HG02973 (cell line): ENCODE measurements around the gene DENND5A.

Source experiments
- ATAC-seq: cut with Tn5 transposase; IDR thresholded peaks from one replicate; pipeline ENCODE4 v1.9.1; 2021; ENCODE audit warnings: moderate library complexity; ENCODE audit not compliant: unreplicated experiment

Gene DENND5A

DNA sequence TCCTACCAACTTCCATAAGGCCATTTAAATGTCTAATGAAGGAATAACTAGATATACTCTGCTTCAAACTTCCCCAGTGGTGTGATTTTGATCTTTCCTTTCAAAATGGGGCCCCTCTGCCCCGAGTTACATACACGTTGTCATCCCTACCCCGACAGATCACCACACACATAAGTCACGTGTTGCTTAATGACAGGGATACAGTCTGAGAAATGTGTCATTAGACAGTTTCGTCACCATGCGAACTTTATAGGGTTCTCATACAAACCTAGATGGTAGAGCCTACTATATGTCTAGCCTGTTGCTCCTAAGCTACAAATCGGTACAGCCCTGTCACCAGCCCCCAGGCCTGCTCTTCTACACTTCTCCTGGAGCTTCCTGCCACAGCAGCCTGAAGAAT lies 124.0 kb downstream of the DENND5A start:
- ATAC-seq = no peak

DNA sequence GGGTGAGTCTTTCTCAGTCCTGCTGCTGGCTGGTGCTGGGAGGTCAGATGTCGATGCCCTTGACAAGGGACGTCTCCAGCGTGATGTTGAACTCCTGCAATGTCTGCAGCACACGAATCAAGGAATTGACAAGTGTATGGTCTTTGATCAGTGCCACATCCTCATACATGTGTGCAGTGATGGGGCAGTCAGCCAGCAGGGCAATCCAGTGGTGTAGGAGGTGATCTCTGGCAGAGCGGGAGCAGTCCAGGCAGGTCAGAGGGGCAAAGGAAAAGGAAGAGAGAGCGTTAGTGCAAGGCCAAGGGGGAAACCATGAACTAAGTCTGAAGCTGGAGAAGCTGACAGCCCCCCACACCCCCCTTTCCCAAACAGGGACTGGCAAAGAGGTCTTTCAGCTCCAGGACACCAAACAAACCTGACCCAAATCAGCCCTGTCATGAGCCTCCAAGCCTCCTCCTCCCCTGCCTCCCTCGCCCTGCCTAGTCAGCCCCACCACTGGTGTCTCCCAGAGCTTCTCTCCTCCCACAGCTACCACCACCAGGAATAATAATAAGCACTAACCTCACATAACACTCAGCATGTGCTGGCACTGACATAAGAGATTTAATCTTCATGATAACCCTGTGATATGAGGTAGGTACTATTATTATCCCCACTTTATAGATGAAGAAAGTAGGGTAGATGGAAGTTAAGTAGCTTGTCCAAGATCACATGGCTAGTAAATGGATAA lies 125.4 kb downstream of the DENND5A start:
- ATAC-seq = no peak

DNA sequence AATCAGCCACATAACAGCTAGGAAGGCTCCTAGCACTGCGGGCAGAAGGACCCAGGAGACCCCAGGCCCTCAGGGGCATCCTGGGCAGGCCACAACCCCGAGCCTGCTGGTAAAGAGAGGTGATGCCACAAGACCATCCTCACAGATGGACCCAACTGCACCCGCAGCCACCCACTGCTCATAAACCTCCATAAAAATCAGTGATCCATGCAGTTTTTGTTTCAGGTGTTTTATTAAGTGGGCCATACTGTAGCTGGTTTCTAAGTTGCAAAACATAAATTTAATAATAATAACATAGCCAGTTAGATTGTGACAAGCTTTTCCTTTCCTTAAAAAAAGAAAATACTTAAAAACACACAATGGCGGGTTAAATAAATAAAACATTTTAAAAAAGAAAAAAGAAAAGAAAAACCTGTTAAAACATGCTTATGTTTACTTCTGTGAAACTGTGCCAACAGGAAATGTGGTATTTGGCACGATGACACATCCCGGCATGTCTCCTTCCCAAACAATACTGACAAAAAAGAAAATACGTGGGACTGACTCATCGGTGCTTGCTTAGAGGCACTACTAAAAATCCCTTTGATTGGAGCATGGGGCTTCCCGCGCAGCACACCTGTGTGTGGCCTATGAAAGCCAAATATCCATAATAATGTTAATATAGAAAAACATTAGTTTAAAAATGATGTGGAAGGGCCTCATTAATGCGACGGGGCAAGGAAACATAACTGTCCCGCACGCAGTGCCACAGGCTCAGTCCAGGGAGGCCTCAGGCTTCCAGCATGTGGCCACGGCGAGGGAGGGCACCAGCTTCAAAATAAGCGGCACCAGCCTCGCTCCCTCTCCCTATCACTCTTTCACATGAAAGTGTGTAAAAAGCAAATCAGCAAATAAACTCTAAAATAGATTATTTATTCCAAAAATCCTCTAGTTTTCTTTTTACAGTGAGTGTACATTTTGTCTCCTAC lies 126.3 kb downstream of the DENND5A start:
- ATAC-seq = no peak

DNA sequence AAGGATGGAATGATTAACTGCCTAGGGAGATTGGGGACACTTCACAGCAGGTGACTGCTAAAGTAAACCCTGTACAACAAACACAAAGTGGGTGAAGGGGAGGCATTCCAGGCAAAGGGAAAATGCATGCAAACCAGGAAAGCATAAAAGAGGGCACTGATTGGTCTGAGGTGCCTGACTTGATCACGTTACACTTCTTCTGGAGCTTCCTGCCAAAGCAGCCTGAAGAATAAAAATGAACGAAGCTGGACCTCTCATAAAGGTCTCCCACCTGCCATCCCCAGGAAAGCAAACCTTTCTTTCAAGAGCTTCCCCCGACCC lies 127.1 kb downstream of the DENND5A start:
- no peak for ATAC-seq

DNA sequence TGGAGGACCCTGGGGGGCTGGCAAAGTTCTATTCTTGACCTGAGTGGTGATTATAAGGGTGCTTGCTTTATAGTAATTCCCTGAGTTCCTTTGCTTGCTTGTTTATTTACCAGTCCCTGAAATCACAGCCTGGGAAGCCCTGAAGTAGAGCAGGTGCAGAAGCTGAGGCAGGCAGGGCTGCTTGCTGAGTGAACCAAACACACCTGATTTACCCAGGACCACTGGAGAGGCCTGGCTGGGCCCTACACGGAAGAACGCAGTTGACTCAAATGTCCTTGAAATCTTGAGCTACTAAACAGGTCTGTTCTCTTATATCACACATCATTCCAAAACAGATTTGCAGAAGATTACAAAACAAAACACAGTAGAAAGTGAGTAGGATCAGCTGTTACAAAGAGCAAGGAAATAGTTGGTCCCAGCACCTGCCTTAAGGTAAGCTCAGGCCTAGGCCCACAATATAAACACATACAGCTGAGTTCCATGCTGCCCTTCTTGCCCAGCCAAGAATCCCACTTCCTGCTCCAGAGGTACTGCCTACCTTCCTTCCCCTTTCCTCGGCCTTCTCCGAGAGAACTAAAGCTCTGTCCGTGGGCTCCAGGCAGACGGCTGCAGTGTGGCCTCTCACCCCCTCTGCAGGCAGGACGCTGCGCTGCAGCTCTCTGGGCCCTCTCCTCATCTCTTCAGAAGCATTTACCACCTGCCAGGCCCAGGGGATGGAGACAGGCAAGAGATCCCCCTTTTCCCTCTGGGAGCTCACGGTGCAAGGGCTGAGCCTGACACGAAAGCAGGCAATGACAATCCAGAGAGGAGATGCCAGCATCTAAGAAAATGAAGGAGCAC lies 127.6 kb downstream of the DENND5A start:
- ATAC-seq = peak; percentile 91

DNA sequence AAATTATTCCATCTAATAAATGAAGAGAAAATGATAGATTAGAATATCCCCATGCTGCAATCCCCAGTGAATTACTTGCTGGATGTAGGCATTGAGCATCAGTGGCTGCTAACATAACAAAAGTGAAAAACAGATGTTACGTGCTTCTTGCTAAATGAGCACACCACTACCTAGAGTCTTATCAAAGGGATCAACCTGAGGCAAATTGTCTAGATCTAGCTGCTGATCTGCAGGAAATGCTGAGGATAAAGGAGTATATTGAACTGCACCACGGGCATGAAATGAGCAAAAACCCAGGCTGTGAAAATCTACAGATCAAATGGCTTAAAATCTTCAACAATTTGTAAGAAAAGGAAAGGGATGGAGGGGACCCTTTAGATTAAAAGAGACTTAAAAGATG lies 128.4 kb downstream of the DENND5A start:
- no peak for ATAC-seq

DNA sequence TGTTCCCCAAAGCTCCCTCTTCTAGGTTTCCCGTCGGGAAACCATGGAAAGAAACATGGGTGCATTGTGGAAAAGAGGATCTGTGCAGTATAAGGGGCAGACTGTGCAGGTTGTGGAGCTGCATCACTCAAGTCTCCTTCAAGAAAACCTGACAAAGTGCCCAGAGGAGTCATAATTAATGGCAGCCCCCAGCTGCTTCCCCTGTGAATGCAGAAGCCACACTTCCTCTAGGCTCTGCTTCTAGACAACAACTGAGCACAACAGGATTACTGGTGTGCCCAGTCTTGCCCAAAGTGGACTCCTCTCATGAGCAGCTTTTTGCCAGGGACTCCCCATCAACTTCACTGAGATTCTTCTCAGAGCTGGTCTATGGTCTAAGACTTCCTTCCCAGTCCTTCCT lies 131.2 kb downstream of the DENND5A start:
- ATAC-seq = no peak

DNA sequence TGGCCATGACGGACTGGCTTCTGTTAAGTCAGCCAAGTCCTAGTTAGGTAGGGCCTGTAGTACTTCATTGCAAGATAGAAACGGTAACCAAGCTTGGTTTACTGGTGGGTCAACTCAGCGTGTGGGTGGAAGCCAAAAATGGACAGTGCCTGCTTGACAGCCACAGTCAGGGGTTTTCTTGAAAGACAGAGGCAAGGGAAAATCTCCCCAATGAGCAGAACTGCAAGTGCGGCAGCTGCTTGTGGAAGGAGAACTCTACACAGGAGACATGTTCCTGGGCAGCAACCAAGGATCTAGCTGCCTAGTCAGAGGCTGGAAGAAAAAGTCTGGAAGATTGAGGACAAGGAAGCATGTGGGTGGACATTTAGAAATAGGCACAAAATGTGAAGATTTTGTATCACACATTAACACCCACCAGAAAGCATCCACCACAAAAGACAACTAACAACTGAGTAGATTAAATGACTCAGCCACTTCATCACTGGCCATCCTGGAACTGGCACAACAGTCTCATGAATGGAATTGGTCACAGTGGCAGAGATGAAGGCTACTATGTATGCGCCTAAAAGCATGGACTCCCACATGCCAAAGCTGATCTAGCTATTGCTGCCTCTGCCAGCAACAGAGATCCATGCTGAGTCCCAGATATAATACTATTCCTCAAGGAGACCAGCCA lies 132.8 kb downstream of the DENND5A start:
- ATAC-seq = no peak

DNA sequence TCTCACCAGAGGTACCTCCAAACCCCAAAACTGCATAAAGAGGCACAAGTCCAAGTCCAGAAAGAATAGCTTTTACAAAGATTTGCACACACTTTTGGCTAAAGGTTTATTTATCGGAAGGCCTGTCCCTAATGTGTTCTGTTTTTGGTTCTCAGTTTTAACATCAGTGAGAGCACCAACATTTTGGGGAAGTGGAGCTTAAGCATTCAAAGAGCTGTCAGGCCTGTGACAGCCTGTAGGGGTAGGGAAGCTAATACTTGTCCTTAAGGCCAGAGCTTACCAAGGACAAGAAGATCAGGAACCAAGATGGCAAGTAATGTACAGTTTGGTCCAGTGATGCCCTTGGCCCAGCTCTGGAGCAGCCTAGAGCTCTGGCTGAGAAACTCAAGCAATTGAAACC lies 134.9 kb downstream of the DENND5A start:
- no peak for ATAC-seq

DNA sequence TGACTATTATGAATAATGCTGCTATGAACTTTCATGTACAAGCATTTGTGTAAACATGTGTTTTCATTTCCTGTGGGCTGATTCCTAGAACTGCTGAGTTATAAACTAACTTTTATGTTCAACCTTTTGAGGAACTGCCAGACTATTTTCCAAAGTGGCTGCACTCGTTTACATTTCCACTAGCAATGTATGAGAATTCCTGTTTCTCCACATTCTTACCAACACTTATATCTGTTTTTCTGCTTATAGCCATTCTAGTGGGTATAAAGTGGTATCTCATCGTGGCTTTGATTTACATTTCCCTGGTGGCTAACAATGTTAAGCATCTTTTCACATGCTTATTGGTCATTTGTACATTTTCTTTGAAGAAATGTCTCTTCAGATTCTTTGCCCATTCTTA lies 138.5 kb downstream of the DENND5A start:
- ATAC-seq = no peak

DNA sequence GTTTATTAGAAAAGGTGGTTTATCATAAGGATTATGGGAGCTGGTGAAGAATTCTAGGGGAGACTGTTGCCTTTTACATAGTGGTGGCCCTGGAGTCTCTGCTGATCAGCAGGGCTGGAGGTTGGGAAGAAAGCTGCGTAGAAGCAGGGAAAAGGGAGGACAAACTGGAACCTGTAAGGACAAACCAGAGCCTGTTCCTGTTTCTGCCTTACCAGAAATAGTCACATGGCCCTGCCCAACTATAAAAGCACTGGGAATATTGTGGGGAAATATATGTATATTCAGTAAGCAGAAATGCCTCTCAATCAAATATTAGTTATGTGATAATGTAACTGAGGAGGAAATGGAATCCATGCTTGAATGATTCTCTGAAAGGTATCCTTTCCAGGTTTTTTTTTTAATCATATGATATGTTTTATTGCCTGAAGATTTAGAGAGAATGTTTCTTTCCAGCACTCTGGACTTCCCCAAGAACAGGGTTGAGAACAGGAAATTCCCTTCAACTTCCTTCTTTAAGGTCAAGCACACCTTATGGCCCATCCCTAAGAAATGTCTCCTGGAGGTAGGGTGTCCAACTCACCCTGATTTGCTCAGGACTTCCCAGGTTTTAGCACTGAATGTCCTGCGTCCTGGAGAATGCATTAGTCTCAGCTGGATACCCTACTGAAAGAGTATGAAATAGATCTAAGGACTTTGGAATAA lies 139.8 kb downstream of the DENND5A start:
- ATAC-seq = no peak

DNA sequence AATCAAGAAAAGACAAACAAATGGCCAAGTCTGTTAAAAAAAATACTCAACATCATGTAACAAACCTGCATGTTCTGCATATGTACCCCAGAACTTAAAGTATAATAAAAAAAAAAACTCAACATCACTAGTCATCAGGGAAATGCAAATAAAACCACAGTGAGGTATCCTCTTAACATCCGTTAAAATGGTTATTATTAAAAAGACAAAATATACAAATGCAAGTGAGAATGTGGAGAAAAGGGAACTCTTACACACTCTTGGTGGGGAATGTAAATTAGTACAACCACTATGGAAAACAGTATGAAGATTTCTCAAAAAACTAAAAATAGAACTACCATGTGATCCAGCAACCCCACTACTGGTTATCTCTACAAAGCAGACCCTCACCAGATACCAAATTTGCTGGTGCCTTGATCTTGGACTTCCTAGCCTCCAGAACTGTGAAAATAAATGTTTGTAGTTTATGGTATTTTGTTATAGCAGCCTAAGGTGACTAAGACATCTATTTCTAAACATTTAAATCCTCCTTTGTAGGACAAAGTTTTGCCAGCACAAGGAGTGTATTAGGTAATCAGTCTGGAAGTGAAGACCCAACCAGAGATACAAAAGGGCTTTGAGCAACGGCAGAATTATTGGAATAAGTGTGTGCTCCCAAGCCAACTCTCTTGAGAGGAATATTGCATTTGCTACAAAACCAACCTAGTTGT lies 141.4 kb downstream of the DENND5A start:
- no peak for ATAC-seq

DNA sequence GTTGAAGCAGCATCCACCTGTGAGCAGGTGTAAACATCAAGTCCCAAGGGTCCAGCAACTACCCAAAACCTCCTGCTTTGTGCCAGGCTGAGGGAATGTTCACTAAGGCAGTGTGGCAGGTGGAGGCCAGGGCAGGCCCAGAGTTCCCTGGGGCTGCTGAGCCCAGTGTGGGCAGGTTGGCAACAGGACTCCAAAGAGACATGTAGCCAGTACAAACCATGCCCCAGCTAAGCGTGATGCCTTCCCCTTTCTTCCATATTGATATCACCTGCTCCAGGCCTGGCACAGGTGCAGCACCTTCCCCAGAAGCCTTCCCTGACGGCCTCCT lies 143.7 kb downstream of the DENND5A start:
- ATAC-seq = no peak

DNA sequence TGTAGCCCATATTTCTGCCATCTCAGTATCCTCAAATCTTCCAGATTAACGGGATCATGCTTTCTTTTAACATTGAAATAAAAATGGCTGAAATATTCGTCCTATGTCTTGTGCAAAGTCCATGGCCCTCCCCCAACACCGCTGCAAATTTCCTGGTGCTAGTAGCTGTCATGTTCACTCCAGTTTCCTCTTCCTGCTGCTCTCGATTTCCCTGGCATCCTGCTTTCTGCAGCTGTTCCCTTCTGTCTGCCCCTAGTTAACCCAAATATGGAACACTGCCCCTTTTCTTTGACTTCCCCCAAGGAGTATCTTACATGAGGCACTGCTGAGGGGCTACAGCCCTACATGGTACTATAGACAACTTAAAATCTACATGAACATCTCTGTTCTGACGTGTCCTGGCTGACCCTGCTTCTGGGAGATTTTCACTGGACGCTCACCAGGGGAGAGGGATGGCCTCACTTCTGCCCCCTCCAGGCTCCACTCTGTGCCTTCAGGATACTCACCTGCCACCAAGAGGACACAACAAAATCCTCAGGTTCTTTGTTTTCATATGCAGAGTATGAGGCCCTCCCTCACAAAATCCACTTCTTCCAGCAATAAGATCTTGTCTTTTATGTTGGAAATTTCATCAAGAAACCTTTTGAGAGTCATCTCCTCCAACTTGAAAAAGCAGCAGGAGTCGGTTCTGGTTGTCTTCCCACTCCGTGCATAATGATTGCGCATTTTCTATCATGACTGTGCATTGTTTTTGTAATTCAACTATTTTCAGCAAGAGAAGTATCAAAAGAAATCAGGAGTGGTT lies 144.3 kb downstream of the DENND5A start:
- no peak for ATAC-seq

DNA sequence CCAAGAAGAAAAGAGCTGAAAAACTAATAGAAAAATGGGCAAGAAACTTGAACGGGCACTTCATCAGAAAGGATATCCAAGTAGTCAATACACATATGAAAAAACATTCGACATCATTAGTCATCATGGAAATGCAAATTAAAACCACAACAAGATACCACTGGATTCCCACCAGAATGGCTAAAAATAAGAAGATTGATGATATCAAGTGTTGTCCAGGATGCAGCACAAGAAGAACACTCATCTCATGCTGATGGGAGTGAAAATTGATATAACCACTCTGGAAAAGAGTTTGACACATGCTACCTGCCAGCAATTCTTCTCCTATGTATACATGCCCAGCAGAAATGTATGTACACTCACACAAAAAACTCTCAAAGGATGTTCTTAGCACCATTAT lies 146.9 kb downstream of the DENND5A start:
- no peak for ATAC-seq

DNA sequence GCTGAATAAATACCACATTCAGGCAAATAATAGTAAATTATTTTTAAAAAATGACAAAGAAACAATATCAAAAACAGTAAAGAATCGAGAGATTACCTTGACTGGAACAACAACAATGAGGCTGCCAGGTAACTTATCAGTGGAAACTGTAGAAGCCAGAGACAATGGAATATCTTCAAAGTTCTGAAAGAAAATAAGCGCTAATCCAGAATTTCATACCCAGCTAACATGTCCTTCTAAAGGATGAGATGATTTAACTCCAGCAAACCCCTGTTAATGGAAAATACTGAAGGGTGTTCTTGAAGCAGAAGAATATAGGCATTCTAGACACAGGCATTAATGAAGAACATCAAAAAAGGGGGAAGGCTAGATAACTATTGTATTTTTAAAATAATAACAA lies 153.1 kb downstream of the DENND5A start:
- no peak for ATAC-seq

DNA sequence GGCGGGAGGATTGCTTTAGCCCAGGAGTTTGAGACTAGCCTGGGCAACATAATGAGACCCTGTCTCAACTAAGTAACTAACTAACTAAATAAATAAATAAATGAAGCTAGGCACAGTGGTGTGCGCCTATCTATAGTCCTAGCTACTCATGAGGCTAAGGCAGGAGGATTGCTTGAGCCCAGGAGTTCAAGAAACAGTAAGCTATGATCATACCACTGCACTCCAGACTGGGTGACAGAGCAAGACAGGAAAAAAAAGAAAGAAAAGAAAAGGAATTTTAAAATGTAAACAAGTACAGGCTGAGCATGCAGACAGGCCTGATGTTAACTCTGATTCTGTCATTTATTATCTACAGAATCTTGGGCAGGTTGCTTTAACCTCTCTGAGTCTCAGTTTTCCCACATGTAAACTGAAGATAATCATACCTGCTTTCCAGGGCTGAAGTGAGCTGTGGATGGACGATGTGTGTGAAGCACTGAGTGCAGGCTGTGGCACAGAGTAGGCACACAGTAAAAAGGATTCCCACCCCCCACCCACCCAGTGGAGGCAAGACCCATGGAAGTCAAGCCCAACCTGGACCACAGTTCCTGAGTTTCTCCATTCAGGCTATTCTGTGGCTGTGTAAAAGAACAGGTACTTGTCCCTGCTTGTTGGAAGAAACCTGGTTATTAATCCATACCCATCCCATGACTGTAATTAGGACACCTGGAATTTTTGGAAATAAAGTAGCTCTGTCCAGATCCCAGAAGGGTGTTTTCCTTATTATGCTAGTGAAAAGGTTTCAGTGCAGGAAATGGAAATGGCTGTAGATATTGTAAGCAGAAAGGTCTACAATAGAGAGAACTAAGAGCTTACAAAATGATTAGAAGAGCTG lies 155.1 kb downstream of the DENND5A start:
- no peak for ATAC-seq

DNA sequence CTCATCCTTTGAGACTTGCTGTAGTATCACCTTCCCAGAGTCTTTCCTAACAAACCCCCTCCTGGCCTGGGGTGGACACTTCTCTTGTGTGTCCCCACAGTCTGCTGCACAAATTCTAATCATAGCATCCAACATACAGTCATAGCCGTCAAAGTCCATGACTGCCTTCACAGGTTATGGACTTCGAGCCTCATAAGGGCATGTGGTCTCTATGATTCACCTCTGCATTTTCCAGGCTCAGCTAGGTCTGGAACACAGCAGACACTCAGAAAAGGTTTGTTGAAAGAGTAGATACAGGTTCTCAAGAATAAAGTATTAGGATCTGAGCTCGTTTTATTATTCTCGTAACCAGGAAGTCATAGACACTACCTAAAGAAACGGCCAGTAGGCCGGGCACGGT lies 160.6 kb downstream of the DENND5A start:
- ATAC-seq = no peak
